Mesothelial cell of epicardium (in vitro differentiated cells): ENCODE data around the gene RAD51B. TPM values are rescaled to one million over a fixed set of nuclear protein-coding genes. Genes with fewer than 3 reads are reported as not detected.

Experiments
- DNase-seq, 2 experiments: peaks; one replicate each; pipeline ENCODE4 v3.0.0; 2021; ENCODE audit warnings: low spot score in 2 of 2; ENCODE audit not compliant: unreplicated experiment in 2 of 2
- H3K27ac Mint-ChIP-seq: 2 replicates; pipeline ENCODE4 v1.8.0; 2021; ENCODE audit warnings: mixed read lengths
- H3K27me3 Mint-ChIP-seq: 2 replicates; pipeline ENCODE4 v1.8.0; 2021; ENCODE audit warnings: low read depth, mixed read lengths
- H3K36me3 Mint-ChIP-seq: 2 replicates; pipeline ENCODE4 v1.8.0; 2021; ENCODE audit warnings: mixed read lengths
- H3K4me1 Mint-ChIP-seq: 2 replicates; pipeline ENCODE4 v1.8.0; 2021; ENCODE audit warnings: mixed read lengths
- H3K4me3 Mint-ChIP-seq: 2 replicates; pipeline ENCODE4 v1.8.0; 2021; ENCODE audit warnings: mild to moderate bottlenecking, moderate library complexity, mixed read lengths
- H3K9me3 Mint-ChIP-seq: 2 replicates; pipeline ENCODE4 v1.8.0; 2021; ENCODE audit warnings: mixed read lengths
- total RNA-seq: library from RNA; stranded (reverse); gene quantifications from 3 replicates; pipeline ENCODE4 v1.2.1, GENCODE V29; 2021
- TF ChIP-seq, protein P1 (sequence below): fragments of 200-600 bp; sonication (generic); IDR thresholded peaks from one replicate; pipeline ENCODE4 v1.5.0; 2021; ENCODE audit warnings: antibody characterized with exemption; ENCODE audit not compliant: unreplicated experiment

RAD51B gene
- total RNA-seq, 1 donor from 2014 or later = 34.7 TPM

DNA sequence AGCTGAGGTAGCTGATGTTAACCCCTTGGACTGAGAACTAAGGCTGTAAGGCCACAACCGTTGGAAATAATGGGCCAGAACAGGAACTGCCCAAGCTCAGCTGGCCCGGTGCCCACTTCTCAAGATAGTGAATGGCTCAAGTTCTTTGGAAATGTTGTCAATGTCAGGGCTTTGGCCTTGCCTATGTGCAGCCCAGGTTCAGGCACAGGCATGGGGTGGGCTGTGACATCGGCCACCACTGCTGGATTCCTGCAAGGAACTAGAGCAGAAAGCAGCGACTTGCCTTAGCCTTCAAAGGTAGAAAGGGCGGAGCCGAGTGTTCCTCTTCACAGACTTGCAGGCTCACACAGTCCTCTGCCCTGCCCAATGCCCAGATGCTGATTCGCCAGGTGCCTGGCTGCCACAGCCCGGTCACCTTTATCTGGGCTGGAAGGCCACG is 682.1 kb downstream of the RAD51B start:
- H3K4me3 Mint-ChIP-seq = no peak overlapping the region
- no peaks in the 10 kb centered on the region for H3K36me3 Mint-ChIP-seq
- no peaks in the 10 kb centered on the region for H3K9me3 Mint-ChIP-seq
- no peaks in the 10 kb centered on the region for H3K27me3 Mint-ChIP-seq
- H3K4me1 Mint-ChIP-seq = peaks cover 67% of the 10 kb centered on the region
- TF ChIP-seq, protein P1, sequence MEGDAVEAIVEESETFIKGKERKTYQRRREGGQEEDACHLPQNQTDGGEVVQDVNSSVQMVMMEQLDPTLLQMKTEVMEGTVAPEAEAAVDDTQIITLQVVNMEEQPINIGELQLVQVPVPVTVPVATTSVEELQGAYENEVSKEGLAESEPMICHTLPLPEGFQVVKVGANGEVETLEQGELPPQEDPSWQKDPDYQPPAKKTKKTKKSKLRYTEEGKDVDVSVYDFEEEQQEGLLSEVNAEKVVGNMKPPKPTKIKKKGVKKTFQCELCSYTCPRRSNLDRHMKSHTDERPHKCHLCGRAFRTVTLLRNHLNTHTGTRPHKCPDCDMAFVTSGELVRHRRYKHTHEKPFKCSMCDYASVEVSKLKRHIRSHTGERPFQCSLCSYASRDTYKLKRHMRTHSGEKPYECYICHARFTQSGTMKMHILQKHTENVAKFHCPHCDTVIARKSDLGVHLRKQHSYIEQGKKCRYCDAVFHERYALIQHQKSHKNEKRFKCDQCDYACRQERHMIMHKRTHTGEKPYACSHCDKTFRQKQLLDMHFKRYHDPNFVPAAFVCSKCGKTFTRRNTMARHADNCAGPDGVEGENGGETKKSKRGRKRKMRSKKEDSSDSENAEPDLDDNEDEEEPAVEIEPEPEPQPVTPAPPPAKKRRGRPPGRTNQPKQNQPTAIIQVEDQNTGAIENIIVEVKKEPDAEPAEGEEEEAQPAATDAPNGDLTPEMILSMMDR = no peak
- no peak overlapping the region for H3K27ac Mint-ChIP-seq
- no peak for DNase-seq

DNA sequence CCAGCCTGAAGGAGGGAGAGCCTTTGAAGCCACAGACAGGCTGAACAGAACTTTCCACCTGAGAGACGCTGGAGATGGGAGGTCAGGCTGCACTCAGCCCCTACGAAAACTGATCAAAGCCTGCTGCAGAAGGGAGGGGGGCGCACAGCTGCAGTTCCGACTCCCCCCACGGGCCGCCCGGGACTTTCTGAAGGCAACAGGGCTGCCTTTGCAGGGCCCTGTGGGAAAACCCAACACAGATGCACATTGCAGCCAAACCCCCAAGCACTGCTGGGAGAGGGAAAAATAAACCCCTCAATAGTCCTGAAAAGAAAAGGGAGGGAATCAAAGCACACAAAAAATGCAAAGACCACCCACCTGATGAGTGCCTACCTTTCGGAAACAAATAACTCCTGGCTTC is 682.7 kb downstream of the RAD51B start:
- Mint-ChIP-seq H3K4me3 (no peak overlapping the region), H3K36me3 (no peaks in the 10 kb centered on the region), H3K4me1 (peaks cover 68% of the 10 kb centered on the region), H3K9me3 (no peaks in the 10 kb centered on the region), H3K27me3 (no peaks in the 10 kb centered on the region), H3K27ac (peak overlapping the region; percentile 96)
- TF ChIP-seq, protein P1 = no peak
- no peak for DNase-seq

DNA sequence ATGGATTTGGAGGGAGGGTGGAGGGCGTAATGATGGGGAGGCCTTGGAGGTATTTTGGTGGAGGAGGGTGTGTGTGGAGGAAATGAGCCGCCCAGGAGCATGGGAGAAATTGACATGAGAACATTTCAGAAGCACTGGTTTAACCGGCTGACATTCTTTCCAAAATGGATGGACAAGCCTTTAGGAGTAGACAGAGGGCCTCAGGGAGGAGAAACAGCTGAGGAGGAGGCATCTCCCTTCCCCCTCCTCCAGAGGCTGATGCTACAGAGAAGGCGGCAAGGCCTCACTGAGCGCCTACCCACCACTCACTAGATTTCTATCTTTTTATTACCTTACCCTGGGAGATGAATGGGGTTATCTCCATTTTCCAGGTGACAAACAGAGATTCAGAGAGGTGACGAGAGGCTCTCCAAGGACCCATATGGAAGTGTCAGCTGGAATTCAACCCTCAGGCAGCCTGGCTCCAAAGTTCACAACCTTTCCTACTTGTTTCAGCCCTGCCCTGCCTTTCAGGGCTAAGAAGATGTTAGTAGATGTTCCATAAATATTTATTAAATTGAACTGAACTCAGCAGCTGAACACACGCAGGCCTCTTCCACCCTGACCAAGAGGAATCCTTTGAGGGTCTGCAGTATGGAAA is 683.7 kb downstream of the RAD51B start:
- H3K27me3 Mint-ChIP-seq = no peaks in the 10 kb centered on the region
- no peak for DNase-seq
- H3K27ac Mint-ChIP-seq = peak overlapping the region; percentile 96
- no peaks in the 10 kb centered on the region for H3K9me3 Mint-ChIP-seq
- TF ChIP-seq, protein P1 = no peak
- peaks cover 70% of the 10 kb centered on the region for H3K4me1 Mint-ChIP-seq
- no peaks in the 10 kb centered on the region for H3K36me3 Mint-ChIP-seq
- no peak overlapping the region for H3K4me3 Mint-ChIP-seq

DNA sequence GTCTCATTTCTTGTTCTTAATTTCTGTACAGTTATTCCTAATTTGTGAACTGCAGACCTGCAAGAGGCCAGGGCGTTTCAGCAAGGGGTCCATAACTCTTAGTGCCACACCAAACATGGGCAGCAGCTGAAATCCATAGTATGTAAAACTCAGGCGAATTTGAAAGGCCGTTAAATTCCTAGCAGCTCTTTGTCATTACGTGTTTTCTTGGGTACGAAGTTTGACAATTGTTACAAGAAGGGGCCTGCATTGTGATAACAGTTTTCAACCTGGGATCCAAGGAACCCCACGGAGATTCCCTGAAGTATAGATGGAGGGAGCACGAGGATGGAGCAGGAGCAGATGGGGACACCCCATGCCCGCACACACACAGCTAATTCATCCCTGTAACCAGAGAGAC is 685.3 kb downstream of the RAD51B start:
- H3K27me3 Mint-ChIP-seq = no peaks in the 10 kb centered on the region
- H3K4me1 Mint-ChIP-seq = peaks cover 71% of the 10 kb centered on the region
- no peaks in the 10 kb centered on the region for H3K36me3 Mint-ChIP-seq
- no peaks in the 10 kb centered on the region for H3K9me3 Mint-ChIP-seq
- no peak for DNase-seq
- peak overlapping the region; percentile 79 for H3K27ac Mint-ChIP-seq
- H3K4me3 Mint-ChIP-seq = no peak overlapping the region
- TF ChIP-seq, protein P1 = no peak

DNA sequence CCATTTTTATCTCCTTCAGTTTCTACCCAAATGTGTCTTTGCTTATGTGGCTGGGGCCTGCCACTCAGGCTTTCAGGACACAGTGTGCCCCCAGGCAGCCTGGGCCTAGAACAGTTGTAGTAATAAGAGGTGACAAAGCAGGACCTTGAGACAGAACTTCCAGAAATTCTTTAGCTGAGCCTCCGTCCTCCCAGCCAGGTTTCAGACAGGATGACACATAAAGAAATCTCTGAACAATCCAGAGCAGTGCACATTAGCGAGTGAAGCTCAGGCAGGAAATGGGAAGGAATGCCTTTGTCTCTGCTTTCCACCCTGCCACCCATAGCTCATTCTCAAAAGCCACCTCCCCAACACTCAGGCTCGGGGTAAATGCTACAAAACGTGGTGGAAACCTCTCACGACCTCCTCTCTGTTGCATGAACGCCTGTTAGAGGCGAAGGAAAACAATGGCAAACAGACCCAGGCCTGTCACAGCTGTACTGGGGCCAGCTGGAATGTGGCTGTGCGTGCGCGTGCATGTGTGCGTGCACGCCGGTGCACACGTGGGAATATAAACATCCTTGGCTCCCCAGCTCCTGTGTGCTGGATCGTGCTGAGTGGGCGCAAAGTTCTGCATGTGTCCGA is 686.6 kb downstream of the RAD51B start:
- TF ChIP-seq, protein P1 = no peak
- no peaks in the 10 kb centered on the region for H3K9me3 Mint-ChIP-seq
- H3K27ac Mint-ChIP-seq = peak overlapping the region; percentile 96
- H3K4me1 Mint-ChIP-seq = peaks cover 80% of the 10 kb centered on the region
- H3K27me3 Mint-ChIP-seq = no peaks in the 10 kb centered on the region
- no peaks in the 10 kb centered on the region for H3K36me3 Mint-ChIP-seq
- DNase-seq = no peak
- H3K4me3 Mint-ChIP-seq = no peak overlapping the region
